Smooth muscle cell of the umbilical artery (primary cell): ENCODE results near the gene PIK3C3. TPM values are rescaled to one million over a fixed set of nuclear protein-coding genes. Genes with fewer than 3 reads are reported as not detected.

Source experiments
- total RNA-seq: library from RNA; depleted of rRNA; stranded (reverse); fragments of >200 nt; gene quantifications from 2 replicates; pipeline ENCODE4 v1.2.3, GENCODE V29; 2014

Gene PIK3C3
- total RNA-seq: 76.1 and 81.1 TPM in 2 replicates

GRCh38 chr18:41954827-41955613 lies at the start of gene PIK3C3:
TSS of gene PIK3C3 (plus strand) at chr18:41955234. CDS start at chr18:41955292, 58 bp downstream.

